Pons (tissue), 1 donor: ENCODE data around the gene MPZL1.
"Not testable (repeated sequence)": the region's sequence is repeated elsewhere in the genome, so short reads cannot be mapped to it uniquely, and the experiment has no call there.

Experiments
- DNase-seq: peaks from one replicate; pipeline ENCODE4 v3.0.0-alpha.2; 2016; ENCODE audit warnings: low spot score

The MPZL1 gene

DNA sequence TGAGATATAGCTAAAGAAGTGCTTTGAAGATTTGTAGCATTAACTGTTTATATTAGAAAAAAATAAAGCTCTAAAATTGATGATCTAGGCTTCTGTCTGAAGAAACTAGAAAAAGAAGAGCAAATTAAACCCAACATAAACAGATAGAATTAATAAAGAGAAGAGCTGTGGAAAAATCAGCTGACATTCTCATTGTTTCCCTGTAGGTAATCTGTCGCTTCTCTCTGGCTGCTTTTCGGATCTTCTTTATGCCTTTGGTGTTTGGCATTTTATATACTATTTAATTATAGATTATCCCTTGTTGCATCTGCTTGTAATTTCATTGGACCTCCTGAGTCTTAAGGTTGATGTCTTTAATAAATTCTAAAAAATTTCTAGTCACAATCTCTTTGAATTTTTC lies 59.8 kb downstream of the MPZL1 start:
- no peak for DNase-seq

DNA sequence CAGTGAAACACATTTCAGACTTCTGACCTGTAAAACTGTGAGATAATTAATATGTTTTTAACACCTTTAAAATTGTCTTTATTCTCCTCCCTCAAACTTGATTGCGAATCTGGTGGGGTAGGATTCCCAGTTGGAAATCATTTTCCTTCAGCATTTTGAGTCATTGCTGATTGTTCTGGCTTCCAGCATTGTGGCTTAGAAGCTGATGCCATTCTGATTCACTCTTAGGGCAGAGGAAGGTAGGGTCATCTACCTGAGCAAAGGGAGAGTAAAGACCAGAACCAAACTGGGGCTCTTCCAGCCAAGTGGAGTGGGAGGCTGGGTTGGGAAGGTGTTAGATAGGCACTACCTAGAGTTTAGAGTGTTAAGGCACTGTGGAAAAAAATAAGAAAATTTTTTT lies 61.2 kb downstream of the MPZL1 start:
- no peak for DNase-seq

DNA sequence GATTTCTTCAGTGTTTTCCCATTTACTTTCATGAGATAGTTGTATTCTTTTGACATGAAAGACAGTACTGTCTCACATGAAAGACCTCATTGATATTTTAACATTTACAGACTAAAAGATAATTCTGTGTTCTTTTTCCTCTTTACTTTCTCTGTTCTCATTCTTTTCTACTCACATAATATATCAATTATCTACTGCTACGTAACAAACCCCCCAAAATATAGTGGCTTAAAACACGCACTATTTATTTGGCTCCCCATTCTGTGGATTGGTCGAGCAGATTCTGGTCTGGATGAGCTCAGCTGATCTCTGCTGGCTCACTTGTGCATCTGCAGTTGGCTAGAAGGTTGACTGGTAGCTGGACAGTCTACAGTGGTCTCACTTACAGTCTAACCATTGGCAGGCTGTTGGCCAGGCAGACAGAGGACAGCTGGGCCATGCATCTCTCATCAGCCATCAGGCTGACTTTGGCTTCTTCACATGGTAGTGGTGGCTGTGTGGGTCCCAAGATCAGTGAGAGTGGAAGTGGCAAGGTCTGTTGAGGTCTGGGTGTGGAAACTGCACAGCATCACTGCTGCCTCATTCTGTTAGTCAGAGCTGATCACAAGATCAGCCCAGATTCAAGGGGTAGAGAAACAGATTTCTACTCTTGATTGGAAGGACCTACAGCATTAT lies 63.2 kb downstream of the MPZL1 start:
- peak; percentile 25 for DNase-seq

DNA sequence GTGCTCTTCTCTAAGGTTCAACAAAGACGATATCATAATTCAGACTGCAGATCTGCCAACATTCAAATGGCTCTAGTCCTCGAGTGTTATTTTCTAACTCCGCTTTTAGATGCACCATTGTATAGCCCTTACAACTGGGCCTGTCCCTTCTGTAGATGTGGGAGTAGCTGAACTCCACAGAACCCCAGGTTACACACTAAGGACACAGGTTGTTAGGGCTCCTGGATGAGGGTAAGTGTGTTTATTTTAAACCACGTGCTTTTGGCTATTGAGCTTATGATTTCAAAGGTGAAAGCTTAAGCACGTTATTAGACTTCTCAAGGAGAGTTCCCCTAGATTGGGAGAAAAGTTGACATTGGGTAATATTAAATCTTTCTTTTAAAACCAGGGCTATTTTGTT lies 64.7 kb downstream of the MPZL1 start:
- no peak for DNase-seq

DNA sequence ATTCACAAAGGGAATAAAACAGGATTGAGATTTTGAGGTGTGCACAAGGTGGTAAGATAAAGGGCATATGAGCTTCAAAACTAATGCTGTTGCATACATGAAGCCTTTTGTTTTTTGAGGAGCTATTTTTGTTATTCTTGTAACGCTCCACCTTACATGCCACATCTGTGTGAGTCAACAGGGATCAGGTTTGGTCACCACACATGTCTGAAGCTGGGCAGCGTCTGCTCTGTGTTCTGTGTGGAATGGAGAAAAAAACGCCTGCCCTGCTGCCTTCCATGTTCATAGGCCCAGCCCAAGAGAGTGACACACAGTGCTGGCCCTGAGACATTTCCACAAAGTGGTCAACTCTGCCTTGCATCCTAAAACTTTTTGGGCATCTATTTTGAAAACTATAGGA lies 67.7 kb downstream of the MPZL1 start:
- DNase-seq, result no peak

DNA sequence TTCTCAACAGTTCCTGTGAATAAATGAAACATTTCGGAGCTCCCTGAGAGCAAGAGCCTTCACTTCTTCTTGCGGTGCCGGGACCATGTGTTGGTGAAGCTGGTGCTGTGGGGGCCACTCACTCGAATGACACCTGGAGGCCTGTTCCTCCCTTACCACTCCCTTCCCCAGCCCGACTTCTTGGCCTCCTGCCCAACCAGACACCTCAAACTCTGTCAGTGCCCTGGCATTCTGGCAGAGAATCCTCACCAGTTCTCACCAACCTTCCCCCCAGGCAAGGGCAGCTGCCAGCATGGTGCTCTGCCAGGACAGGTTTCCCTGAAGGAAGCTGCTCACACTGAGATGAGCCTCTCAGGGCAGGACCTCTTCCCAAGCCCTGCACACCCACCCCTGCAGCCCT lies 68.3 kb downstream of the MPZL1 start:
- DNase-seq, result no peak

DNA sequence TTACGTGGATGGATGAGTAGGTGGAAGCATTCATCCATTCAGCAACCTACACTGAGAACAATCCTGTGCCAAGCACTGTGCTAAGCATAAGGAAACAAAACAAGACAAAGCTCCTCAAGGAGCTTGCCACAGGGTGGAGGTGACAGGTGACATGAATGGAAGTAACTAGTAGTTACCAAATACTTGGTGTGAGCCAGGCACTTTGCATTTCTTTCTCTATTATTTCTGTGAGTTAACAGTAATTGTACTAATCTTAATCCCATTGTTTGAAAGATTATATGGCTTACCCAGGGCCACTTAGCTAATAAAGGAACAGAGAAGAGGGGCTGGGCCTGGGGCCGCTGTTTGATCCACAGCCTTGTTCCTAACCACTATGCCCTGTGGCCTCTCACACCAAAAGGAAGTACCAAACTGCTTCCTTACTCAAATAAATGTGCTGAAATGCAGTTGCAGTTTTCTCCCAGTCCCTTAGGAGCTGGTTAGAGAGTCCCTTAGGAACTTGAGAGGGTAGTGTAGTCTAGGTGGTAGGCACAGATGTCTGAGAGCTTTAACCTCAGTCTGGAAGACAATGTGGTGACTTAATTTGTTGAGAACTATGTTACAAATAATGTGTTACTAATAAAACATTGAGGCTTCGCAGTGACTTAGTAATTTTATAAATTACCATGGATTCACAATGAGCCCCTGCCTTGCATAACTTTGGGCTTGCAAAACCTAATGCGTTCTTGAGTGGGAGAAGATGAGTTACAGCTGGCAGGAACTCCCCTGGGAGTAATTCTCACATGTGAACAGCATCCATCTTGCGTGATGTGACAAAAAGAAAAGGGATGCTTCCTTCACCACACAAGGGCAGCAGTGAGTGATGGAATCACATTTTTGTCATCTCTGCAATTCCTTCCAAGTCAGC lies 69.8 kb downstream of the MPZL1 start:
- DNase-seq, result no peak

DNA sequence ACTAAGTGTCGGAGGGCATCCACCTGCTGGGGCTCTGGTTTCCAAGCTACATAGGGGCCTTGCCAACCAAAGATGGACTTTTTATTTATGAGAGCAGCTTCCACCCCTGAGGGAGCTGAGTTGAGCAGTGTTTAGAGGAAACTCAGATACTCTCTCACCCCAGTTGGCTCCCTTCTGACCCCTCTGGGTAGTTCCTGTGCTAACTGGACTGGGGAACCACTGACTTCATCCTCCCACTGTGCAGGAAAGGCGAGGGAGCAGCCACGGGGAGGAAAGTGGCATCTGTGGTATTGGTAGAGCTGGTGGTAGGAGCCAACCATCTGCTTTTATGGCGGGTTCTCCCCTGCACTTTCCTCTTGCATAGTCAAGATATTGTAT lies 70.4 kb downstream of the MPZL1 start:
- DNase-seq, result no peak

DNA sequence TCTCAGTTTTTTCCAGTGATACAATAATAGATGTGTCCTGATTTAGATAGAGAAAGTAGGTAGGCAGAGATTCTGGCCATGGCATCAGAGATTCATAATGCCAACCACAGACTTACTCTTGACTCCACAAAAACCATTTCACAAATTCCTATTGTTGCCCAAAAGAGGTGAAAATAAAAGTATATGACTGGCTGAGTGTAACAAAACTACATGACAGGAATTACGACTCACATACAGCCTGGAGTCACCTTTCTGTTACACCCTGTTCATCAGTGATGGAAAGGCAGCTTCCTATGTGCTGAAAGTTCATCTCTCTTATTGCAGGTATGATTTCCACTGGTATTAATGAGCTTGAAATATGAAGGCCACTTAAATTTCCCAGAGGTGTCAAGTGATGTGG lies 72.3 kb downstream of the MPZL1 start:
- DNase-seq, result no peak

DNA sequence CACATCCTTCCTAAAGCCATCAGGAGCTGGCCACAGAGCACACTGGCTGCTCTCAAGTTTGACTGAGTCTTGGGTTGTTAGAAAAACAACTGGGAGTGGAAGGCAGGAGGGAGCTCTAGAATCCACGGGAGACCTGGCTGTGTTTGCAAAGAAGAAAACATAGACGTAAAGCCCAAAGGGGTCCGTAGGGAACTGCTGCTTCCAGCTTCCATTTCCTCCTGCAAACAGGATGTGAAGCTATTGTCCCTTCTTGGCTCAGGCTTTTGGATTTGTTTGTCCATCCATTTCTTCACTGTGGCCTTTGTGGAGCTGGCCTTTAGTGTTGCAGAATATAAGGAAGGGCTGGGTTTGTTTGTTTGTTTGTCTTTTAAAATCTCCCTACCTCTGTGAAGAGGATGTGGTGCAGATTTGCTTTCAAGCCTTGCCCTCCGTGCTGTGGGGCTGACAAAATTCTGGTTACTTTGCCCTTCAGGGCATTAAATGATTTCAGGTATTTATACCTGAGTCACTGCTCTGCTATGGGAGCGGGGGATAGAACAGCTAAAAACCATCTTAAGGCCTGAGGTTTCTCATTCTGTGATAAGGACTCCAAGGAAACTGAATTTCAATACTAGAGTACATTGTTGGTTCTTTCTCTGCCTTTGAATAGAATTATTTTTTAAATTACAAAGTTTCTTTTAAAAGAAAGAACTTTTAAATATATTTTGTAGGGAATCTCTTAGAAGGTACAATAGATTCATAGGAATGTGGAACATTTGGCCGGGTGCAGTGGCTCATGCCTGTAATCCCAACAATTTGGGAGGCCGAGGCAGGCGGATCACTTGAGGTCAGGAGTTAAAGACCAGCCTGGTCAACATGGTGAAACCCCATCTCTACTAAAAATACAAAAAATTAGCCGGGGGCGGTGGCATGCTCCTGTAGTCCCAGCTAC lies 74.3 kb downstream of the MPZL1 start:
- DNase-seq, result no peak

DNA sequence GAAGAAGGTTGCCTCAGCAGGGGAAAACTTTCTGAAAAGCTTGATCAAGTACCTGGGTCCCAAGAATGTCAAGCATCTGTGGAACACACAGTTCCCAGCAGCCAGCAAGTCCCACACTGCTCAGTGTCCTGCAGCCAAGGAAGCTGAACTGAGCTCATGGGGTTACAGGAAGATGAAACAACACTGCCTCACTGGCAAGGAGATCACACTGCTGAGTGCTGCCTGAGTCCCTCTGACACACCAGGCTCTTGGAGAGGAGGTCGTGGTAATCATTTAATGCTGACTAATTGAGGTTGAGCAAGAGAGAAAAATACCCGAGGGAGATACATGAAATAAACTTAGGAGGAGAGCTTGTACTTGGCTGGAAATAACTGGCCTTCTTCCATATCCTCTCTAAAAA lies 75.2 kb downstream of the MPZL1 start:
- DNase-seq, result peak; percentile 49

DNA sequence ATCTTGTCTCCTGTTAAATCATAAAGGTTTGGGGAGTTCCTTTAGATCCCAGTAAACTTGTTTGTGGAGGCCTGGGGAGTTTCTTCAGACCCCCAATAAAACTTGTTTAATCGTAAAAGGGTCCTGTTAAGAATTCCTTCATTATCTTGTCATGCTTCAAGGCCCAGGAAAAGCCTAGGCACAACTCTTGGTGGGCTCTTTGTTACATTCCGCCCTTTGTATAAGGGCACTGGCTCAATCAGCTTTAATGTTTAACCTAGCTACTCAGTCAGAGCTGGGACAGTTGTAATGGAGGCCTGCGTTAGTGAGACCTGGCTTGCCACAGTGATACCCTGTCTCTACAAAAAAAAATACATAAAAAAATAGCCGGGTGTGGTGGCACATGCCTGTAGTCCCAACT lies 77.2 kb downstream of the MPZL1 start:
- no peak for DNase-seq

DNA sequence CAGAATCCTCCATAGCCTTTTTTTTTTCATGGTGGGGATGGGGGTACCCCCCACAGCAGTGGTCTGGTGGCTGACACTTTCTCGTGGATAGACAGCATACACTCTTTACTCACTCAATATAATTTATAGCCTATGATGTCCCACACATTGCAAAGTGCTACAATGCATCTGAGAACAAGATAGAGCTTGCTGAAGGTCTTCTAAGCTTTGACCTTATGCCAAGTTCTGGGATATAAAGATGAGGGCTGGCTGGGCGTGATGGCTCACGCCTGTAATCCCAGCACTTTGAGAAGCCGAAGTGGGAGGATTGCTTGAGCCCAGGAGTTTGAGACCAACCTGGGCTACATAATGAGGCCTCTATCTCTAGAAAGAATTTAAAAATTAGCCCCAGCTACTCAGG lies 78.0 kb downstream of the MPZL1 start:
- DNase-seq, result no peak

DNA sequence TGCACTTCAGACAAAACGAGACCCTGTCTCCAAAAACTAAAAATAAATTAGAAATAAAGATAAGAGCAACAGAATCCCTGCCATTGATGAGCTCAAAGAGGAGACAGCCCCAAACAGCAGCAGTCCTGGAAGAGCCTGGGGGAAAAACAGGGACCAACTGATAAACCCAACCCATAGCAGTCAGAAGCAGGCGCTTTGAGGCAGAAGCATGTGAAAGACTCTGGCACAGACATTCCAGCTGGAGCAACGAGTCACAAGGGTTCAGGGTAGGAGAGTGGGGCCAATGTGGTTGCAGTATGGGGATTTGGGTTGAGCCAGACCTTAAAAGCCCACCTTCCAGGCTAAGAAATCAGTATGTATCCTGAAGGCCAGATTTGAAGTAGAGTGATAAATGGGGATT lies 78.5 kb downstream of the MPZL1 start:
- no peak for DNase-seq

DNA sequence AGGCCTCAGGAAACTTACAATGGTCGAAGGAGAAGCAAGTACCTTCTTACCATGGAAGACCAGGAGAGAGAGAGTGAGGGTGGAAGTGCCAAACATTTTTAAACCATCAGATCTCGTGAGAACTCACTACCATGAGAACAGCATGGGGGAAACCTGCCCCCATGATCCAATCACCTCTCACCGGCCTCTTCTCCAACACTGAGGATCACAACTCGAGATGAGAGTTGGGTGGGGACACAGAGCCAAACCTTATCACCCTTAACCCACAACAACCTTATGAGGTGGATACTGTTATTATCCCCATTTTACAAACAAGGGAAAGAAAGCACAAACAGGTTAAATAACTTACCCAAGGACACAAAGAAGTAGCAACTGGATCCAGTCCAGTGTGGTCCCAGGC lies 80.5 kb downstream of the MPZL1 start:
- no peak for DNase-seq

DNA sequence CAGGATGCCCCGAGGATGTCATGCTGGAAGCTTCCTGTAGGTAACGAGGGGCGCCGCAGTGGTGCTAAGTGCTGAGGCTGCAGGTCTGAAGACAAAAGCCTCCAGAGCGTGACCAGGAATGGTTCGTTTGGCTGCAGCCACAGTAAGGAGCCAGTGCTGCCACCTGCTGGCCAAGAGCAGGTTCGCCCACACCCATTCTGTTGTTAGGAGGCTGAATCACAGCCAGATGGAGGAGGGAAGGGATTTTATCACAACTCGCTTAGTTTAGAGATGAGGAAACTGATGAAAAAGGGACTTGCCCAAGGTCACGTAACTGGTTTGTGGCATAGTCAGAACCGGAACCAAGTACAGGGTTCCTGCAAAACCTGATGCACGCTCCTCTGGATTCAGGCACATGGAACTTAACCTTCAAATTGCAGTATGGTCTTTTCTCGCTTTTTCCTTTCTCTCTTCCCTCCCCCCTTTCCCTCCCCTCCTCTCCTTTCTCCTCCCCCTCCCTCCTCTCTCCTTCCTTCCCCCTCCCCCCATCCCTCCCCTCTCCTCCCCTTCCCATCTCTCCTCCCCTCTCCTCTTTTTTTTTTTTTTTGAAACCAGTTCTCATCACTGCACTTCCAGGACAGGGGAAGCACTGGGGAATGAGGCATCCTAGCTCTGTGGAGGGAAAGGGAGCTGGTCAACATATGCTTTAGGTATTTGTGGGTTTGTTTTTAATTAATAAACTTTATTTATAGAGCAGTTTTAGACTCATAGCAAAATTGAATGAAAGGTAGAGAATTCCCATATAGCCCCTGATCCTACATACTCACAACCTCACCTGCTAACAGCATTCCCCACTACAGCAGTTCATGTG lies 81.8 kb downstream of the MPZL1 start:
- DNase-seq, result peak; percentile 86

DNA sequence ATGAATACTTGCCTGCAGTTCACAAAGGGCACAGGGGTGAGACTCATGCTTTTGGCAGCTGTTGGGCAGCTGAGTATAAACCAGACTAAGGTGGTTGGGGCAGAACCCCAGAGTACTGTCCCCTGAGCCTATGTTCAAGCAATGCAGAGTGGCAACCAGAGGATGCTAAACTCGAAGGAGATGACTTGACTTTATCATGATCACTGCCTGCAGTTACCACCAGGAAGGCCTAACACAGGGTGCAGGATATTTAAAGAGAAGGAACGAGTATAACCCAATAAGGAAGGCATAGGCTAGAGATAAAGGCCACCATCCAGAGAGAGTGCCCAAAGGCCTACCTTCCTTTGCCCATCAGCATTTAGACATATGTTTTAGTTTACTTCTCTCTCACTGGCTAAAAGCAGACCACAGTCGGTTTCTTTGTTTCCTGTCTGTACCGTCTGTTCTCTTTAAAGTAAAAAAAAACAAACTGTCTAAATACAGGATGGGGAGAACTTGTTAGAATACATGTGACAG lies 83.3 kb downstream of the MPZL1 start:
- peak; percentile 40 for DNase-seq

DNA sequence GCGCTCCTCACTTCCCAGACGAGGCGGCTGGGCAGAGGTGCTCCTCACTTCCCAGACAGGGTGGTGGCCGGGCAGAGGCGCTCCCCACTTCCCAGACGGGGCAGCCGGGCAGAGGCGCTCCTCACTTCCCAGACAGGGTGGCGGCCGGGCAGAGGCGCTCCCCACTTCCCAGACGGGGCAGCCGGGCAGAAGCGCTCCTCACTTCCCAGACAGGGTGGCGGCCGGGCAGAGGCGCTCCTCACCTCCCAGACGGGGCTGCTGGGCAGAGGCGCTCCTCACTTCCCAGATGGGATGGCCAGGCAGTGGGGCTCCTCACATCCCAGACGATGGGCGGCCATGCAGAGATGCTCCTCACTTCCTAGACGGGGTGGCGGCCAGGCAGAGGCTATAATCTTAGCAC lies 84.5 kb downstream of the MPZL1 start:
- DNase-seq, result not testable (repeated sequence)

DNA sequence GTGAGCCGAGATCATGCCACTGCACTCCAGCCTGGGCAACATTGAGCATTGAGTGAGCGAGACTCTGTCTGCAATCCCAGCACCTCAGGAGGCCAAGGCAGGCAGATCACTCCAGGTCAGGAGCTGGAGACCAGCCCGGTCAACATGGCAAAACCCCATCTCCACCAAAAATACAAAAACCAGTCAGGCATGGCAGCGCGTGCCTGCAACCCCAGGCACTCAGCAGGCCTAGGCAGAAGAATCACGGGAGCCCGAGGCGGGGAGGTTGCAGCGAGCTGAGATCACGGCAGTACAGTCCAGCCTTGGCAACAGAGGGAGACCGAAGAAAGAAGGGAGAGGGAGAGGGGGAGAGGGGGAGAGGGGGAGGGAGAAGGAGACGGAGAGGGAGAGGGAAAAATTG lies 84.9 kb downstream of the MPZL1 start:
- DNase-seq, result not testable (repeated sequence)

DNA sequence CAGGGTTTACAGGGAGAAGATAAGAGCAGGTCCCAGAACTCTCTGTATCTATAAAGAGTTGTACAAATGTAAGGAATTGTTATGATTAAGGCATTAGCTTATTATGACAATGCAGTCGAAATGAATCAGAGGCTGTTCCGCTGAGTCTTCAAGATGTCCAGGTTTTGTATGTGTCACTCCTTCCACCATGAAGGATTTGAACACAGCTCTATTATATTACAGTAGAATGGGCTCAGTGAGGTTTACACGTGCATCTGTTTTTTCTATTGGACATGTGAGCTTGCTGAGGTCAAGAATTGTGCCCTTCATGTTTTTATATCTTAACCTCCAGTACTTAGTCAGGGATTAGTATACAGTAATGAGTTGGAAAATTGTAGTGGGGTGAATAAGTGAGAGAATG lies 86.3 kb downstream of the MPZL1 start:
- DNase-seq, result no peak

DNA sequence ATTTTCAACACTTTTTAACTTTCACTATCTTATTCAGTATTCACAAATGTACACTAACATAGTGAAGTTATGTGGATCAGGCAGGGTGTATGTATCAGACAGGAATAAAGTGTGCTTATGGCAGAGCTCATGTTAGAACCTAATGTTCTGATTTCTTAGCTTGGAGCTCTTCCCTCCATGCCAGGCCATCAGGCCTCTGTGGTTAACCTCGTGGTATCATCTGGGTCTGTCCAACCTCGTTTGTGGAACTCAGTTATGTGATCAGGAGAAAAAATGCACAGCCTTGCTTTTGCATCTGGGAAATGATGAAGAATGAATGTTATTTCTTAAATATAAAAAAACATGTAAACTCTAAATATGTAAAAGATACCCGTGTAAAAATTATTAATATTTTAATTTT lies 86.9 kb downstream of the MPZL1 start:
- DNase-seq, result no peak
